H1 (cell line): ENCODE results near the gene ZNF396. TPM values are rescaled to one million over a fixed set of nuclear protein-coding genes. Genes with fewer than 3 reads are reported as not detected.

Experiments
- ASH2L ChIP-seq: fragments of 200-600, 300-600 bp; sonication (generic); IDR thresholded peaks from one replicate; pipeline ENCODE4 v1.7.1; 2017; ENCODE audit warnings: low read length
- CHD7 ChIP-seq: fragments of 300-600 bp; sonication (generic); IDR thresholded peaks from 2 replicates; pipeline ENCODE4 v1.7.1; 2012; ENCODE audit warnings: low read length, moderate library complexity, mild to moderate bottlenecking, inconsistent platforms; ENCODE audit not compliant: insufficient replicate concordance
- CREB1 ChIP-seq: IDR thresholded peaks from 2 replicates; pipeline ENCODE4 v1.6.1; 2012; ENCODE audit warnings: inconsistent platforms
- CTBP2 ChIP-seq: IDR thresholded peaks from 2 replicates; pipeline ENCODE4 v1.7.0; 2011; ENCODE audit warnings: borderline replicate concordance, mild to moderate bottlenecking, moderate library complexity, mixed read lengths, low read length; ENCODE audit not compliant: insufficient read depth, insufficient read length
- EP300 ChIP-seq, 2 experiments: IDR thresholded peaks; 1 replicate in 1 of 2; 2 replicates in 1 of 2; pipeline ENCODE4 v1.6.1; 2011 to 2012; ENCODE audit warnings: low read depth in 2 of 2, low read length in 2 of 2, mild to moderate bottlenecking in 2 of 2, borderline replicate concordance in 1 of 2, inconsistent platforms in 1 of 2, moderate library complexity in 1 of 2
- MAFK ChIP-seq: IDR thresholded peaks from 2 replicates; pipeline ENCODE4 v1.6.1; 2012; ENCODE audit warnings: low read depth, mild to moderate bottlenecking, improper control_type of control experiment, low read length
- NANOG ChIP-seq: IDR thresholded peaks from 2 replicates; pipeline ENCODE4 v1.6.1; 2011; ENCODE audit warnings: low read length, low read depth, mild to moderate bottlenecking, inconsistent platforms; ENCODE audit not compliant: insufficient read depth, poor library complexity, severe bottlenecking
- NRF1 ChIP-seq: IDR thresholded peaks from 2 replicates; pipeline ENCODE4 v1.6.1; 2011; ENCODE audit warnings: mild to moderate bottlenecking, low read depth, low read length, improper control_type of control experiment
- POU5F1 ChIP-seq: IDR thresholded peaks from 2 replicates; pipeline ENCODE4 v1.6.1; 2011; ENCODE audit warnings: low read depth, mild to moderate bottlenecking, low read length, moderate library complexity
- SP4 ChIP-seq: IDR thresholded peaks from 2 replicates; pipeline ENCODE4 v1.6.1; 2012; ENCODE audit warnings: low read length, inconsistent platforms
- SRF ChIP-seq: IDR thresholded peaks from 2 replicates; pipeline ENCODE4 v1.6.1; 2011; ENCODE audit warnings: mild to moderate bottlenecking, low read depth, low read length, moderate library complexity
- polyA plus RNA-seq, 7 experiments: library from polyadenylated mRNA; depleted of rRNA in 3 of 7; stranded (reverse) in 5 of 7; unstranded in 2 of 7; fragments of >200 nt in 5 of 7; fragments of 200-250 nt in 2 of 7; gene quantifications; 1 replicate in 5 of 7; 2 replicates in 1 of 7; 4 replicates in 1 of 7; pipeline versions ENCODE4 v1.2.1 to v1.2.3, GENCODE V29; 2011 to 2013; ENCODE audit warnings: missing spikeins in 2 of 7, mixed read lengths in 2 of 7
- total RNA-seq: library from RNA; stranded (reverse); fragmentation: NEBNext Ultra II Directional; extraction: Animal tissue kit (Norgen Biotek cat#: 25700); gene quantifications from 2 replicates; pipeline ENCODE4 v1.2.1, GENCODE V29; 2021

ZNF396 gene
- total and polyA plus RNA-seq, 2 of the 8 experiments (the other 6 are each of a cell fraction or from before 2014, with no cell fraction given): 0.44 to 0.74 TPM

DNA sequence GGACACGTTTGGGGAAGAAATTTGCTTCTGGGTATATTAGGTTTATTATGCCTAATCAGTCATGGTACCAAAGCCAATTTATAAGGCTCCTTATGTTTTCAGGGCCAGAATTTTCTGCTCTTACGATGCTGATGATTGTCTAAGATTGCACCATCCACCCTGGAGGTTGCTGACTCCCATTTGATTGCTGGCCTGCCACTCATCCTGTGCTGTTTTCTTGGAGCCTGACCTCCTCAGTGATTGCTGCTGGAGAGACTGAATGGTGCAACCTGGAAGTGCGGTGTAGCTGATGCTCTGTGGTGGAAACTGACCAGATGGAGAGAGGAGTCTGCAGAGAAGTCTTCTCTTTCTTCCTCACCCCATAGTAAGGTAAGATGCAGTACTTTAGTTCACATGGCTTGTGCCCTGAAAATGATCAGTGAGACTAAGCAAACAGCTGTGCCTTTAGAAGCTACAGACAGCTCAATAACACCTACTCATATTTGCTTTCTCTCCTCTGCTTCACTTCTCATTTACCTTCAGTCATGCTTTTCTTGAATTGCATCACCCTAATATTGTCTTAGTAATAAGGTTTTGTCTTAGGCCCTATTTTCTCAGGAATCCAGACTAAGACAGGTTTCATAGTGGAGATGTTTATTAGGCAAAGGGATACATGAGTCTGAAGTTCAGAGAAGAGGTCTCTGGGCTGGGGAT lies 50.3 kb downstream of the ZNF396 start (continued):
- no peak for TF ChIP-seq CHD7
- TF ChIP-seq CTBP2: no peak
- no peak for TF ChIP-seq SP4
- TF ChIP-seq NANOG: no peak
- no peak for TF ChIP-seq ASH2L
- no peak for TF ChIP-seq CREB1
- TF ChIP-seq SRF: no peak
- TF ChIP-seq MAFK: no peak
- TF ChIP-seq EP300 (IDR thresholded peaks at IDR 0.05; ENCODE audit: borderline replicate concordance in 1 of 2, low read depth in 2 of 2, low read length in 2 of 2): no peak
- TF ChIP-seq POU5F1: no peak
- TF ChIP-seq NRF1: no peak
